GM12875 (cell line): ENCODE data around the gene KLHL25.

Experiments used
- H3K4me3 ChIP-seq: one replicate; pipeline ENCODE4 v1.5.1; 2011; ENCODE audit warnings: low read depth, low read length, control low read depth
- CTCF ChIP-seq: IDR thresholded peaks from 2 replicates; pipeline ENCODE4 v1.5.1; 2011; ENCODE audit warnings: low read depth, mild to moderate bottlenecking, control low read depth, inconsistent platforms, low read length, moderate library complexity, borderline replicate concordance; ENCODE audit not compliant: insufficient read depth

Gene KLHL25

DNA sequence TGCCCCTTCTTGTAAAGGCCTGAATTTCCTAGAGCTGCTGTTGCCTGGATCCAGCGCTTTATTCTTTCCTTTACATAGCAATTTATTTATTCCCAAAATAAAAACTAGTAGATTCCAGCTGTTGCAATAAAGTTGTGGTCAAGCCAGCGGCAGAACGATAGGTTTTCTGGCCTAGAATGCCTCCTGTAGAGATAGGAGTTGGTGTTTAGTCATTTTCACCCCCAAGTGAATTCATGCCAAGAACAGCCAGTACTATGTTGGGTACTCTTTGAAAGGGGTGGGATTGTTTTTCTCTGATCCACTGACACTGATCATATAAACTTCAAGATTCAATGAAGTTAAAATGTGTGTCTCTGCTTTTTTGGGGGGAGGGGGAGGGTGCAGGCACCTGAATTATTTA lies 69.7 kb downstream of the KLHL25 start:
- H3K4me3 ChIP-seq: no peak overlapping the region
- no peak for TF ChIP-seq CTCF

- TF ChIP-seq CTCF: no peak
- no peak overlapping the region for H3K4me3 ChIP-seq
These were observed 70.5 kb downstream of the KLHL25 start for GRCh38 chr15:85723960-85724945.

- no peak for TF ChIP-seq CTCF
- H3K4me3 ChIP-seq: no peak overlapping the region
These were observed 72.2 kb downstream of the KLHL25 start for GRCh38 chr15:85722374-85723152.

GRCh38 chr15:85718981-85719380 lies 75.7 kb downstream of the KLHL25 start:
- no peak overlapping the region for H3K4me3 ChIP-seq
- no peak for TF ChIP-seq CTCF

- no peak for TF ChIP-seq CTCF
- H3K4me3 ChIP-seq: no peak overlapping the region
These were observed 76.3 kb downstream of the KLHL25 start for GRCh38 chr15:85718271-85718971.

DNA sequence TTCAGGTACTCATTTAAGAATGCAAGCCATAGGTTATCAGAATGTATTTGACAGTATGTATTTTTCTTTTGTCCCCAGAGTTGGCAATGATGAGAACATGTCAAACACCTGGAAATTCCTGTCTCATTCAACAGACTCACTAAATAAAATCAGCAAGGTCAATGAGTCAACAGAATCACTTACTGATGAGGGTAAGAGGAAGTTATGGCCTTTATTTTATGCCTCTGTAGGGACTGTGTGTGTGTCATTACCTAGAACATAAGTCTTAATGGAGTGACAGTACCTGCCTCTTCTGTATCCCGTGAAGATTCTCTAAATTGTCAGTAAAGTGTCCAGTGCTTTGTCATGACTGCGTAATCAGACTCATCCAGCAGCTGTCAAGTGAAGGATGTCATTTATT lies 77.5 kb downstream of the KLHL25 start:
- TF ChIP-seq CTCF: no peak
- H3K4me3 ChIP-seq: no peak overlapping the region
